IgD-negative memory B cell (primary cell): ENCODE results near the gene GARIN1A. TPM values are rescaled to one million over a fixed set of nuclear protein-coding genes. Genes with fewer than 3 reads are reported as not detected.

Source experiments
- H3K27ac Mint-ChIP-seq, 3 donors: one replicate each; pipeline ENCODE4 v1.8.0; 2020 to 2022; ENCODE audit warnings: mild to moderate bottlenecking in 3 of 3, mixed read lengths in 3 of 3, moderate library complexity in 1 of 3
- H3K27me3 Mint-ChIP-seq: one replicate; pipeline ENCODE4 v1.8.0; 2021; ENCODE audit warnings: mixed read lengths
- H3K36me3 Mint-ChIP-seq: one replicate; pipeline ENCODE4 v1.8.0; 2020; ENCODE audit warnings: mild to moderate bottlenecking, mixed read lengths
- H3K4me1 Mint-ChIP-seq, 3 donors: one replicate each; pipeline ENCODE4 v1.8.0; 2020 to 2022; ENCODE audit warnings: mixed read lengths in 3 of 3, mild to moderate bottlenecking in 1 of 3
- H3K4me3 Mint-ChIP-seq, 4 donors: one replicate each; pipeline ENCODE4 v1.8.0; 2020 to 2022; ENCODE audit warnings: mild to moderate bottlenecking in 4 of 4, mixed read lengths in 4 of 4, moderate library complexity in 3 of 4
- H3K9me3 Mint-ChIP-seq, 3 donors: one replicate each; pipeline ENCODE4 v1.8.0; 2020 to 2021; ENCODE audit warnings: mixed read lengths in 3 of 3, mild to moderate bottlenecking in 1 of 3
- polyA plus RNA-seq: library from polyadenylated mRNA; unstranded; fragments of 300-500 nt; fragmentation: Illumina TruSeq; gene quantifications from one replicate; pipeline ENCODE4 v1.2.3, GENCODE V29; 2021

The GARIN1A gene
- polyA plus RNA-seq, 1 donor from 2014 or later: 0.10 TPM

DNA sequence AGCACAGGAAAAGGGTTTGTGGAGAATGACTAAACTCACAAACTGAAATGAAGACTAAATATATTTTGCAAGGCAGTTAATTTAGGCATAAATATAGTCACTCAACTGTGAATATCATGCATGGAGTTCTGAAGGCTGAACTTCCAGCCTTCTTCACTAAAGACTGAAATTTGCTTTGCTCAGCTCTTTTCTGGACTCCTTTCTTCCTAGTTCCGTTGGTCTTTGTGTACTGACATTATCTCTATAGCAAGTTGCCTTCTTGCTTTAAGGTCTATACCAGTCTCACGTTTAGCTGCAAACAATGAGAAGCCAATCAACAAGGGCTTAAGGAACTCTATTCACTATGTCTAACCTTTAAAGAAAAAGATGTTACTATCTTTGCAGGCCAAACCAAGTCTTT, 22.6 kb downstream of the GARIN1A start:
- peaks cover 7 to 12% (median 10%) of the 10 kb centered on the region in 3 donors for H3K4me1 Mint-ChIP-seq
- H3K27me3 Mint-ChIP-seq: peaks cover 20% of the 10 kb centered on the region
- peak overlapping the region in 1 of 4 donors; percentile 54 for H3K4me3 Mint-ChIP-seq

DNA sequence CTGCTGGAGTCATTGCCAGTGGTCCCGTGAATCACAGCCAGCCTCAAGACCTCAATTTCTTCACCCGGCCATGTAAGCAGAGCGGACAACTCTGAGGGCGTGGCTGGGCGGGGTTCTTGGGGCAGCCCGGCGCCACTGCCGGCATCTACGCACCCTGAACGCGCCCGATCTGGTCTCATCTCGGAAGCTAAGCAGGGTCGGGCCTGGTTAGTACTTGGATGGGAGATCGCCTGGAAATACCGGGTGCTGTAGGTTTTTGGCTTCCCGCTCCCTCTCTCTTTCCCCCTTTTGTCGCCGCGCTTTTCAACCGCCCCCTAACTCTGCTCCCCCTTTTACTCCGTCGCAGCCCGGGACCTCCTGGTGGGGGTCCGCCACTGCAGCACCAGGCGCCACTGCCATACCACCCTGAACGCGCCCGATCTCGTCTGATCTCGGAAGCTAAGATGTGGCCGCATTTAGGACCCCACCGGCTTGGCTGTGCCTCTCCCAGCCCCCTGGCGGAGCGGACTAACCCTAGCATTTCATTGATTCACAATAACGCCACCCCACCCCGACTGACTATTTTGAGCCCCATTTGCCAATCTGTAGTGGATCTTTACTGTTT, 25.3 kb downstream of the GARIN1A start:
- Mint-ChIP-seq H3K4me3 (peak overlapping the region; percentile 80 to 95 (median 88)), H3K36me3 (no peaks in the 10 kb centered on the region), H3K9me3 (no peaks in the 10 kb centered on the region), H3K27me3 (peaks cover 28% of the 10 kb centered on the region), H3K4me1 (peaks cover 7 to 12% (median 10%) of the 10 kb centered on the region in 3 donors), H3K27ac (no peak overlapping the region)

More for the DNA sequence above, 22.6 kb downstream of the GARIN1A start:
- no peaks in the 10 kb centered on the region for H3K9me3 Mint-ChIP-seq
- no peak overlapping the region for H3K27ac Mint-ChIP-seq
- no peaks in the 10 kb centered on the region for H3K36me3 Mint-ChIP-seq

DNA sequence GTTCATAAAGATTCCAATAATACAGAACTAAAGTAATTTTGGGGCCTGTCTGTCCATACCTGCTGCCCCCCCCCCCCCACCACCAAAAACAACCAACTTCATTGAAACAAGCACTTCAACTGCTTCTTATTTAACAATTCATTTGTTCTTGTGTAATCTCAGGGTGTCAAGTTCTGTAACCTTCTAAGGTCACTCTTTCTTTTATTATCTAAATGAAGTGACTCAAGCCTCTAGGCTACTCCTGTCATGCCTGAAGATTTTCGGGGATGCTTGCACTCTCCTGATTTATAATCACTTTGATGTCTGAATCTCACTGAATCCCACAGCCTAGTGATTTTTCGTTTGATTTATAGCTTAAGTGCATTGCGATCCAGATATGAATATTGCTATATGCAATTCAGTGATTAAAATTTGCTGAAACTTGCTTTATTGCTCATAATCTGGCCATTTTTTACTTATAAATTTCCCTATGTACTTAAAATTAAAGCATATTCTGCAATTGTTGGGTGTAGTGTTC, 27.2 kb downstream of the GARIN1A start:
- H3K36me3 Mint-ChIP-seq: no peaks in the 10 kb centered on the region
- no peaks in the 10 kb centered on the region for H3K9me3 Mint-ChIP-seq
- no peak overlapping the region for H3K4me3 Mint-ChIP-seq
- peaks cover 28% of the 10 kb centered on the region for H3K27me3 Mint-ChIP-seq
- no peak overlapping the region for H3K27ac Mint-ChIP-seq
- peaks cover 7 to 15% (median 10%) of the 10 kb centered on the region in 3 donors for H3K4me1 Mint-ChIP-seq

DNA sequence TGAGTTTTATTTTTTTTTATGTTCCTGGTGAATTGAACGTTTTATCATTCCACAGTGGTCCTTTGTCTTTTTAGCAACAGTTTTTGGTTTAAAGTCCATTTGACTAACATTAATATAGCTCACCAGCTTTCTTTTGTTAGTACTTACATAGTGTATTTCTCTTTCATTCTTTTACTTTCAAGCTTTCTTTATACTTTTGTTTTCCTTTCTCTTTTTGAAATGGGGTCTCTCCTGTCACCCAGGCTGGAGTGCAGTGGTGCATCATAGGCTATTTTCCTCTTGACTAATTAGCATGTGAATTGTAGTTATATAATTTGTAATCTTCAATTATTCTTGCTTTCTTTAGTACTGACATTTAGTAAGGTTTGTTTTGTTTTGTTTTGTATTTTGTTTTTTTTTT, 27.8 kb downstream of the GARIN1A start:
- H3K4me3 Mint-ChIP-seq: no peak overlapping the region
- no peaks in the 10 kb centered on the region for H3K36me3 Mint-ChIP-seq
- H3K9me3 Mint-ChIP-seq: no peaks in the 10 kb centered on the region
- H3K27me3 Mint-ChIP-seq: peaks cover 29% of the 10 kb centered on the region
- no peak overlapping the region for H3K27ac Mint-ChIP-seq
- H3K4me1 Mint-ChIP-seq: peaks cover 7 to 15% (median 10%) of the 10 kb centered on the region in 3 donors

- Mint-ChIP-seq H3K9me3 (no peaks in the 10 kb centered on the region), H3K4me3 (no peak overlapping the region), H3K27me3 (peaks cover 30% of the 10 kb centered on the region), H3K27ac (no peak overlapping the region), H3K4me1 (peaks cover 7 to 15% (median 10%) of the 10 kb centered on the region in 3 donors), H3K36me3 (no peaks in the 10 kb centered on the region)
Observed at GRCh38 chr7:128701062-128701785, 29.1 kb downstream of the GARIN1A start.

DNA sequence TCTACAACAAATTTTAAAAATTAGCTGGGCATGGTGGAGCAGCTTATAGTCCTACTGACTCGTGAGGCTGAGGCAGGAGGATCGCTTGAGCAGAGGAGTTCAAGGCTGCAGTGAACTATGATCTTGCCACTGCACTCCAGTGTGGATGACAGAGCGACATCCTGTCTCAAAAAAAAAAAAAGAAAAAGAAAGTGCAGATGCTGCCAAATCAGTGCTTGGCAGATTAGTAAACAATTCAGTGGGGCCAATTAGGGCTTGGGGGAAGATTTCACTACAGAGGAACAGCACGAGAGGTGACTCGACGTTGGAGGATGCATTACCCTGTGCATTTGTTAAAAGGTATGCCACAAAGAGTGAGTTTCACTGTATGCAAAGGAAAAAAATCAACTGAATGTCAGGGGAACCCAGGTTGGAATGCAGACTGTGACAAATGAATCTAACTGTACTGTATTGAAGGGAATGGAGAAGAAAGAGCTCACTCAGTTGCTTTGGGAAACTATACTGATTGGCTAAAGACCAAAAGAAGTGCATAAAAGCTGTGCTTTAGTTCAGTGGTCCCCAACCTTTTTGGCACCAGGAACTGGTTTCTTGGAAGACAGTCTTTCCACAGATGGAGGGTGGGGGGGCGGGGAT, 31.6 kb downstream of the GARIN1A start:
- Mint-ChIP-seq H3K27me3 (peaks cover 15% of the 10 kb centered on the region), H3K4me3 (no peak overlapping the region), H3K36me3 (no peaks in the 10 kb centered on the region), H3K9me3 (no peaks in the 10 kb centered on the region), H3K27ac (no peak overlapping the region), H3K4me1 (peaks cover 0 to 3% (median 0%) of the 10 kb centered on the region in 3 donors)

DNA sequence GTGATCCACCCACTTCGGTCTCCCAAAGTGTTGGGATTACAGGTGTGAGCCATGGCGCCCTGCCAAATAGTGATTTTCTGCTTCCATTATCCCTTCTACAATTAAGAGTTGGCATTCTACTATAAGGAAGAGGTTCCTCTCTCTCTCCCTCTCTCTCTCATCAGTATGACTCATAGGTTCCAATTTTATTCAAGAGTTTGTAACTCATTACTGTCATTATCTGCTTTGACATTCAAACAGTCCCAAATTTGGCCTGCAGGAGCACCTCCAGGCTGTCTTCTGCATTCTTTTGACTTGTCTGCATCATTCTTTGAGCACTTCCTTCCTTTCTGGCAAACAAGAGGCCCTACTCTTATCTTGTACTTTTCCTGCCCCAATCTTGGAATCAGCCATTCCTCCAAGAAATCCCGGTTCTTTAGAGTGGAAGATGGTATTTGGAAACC, 33.8 kb downstream of the GARIN1A start:
- H3K27me3 Mint-ChIP-seq: peaks cover 8% of the 10 kb centered on the region

GRCh38 chr7:128707752-128708151, 35.7 kb downstream of the GARIN1A start:
- no peaks in the 10 kb centered on the region for H3K36me3 Mint-ChIP-seq
- H3K9me3 Mint-ChIP-seq: no peaks in the 10 kb centered on the region
- peaks cover 5% of the 10 kb centered on the region for H3K27me3 Mint-ChIP-seq
- H3K27ac Mint-ChIP-seq: no peak overlapping the region
- H3K4me3 Mint-ChIP-seq: no peak overlapping the region
- H3K4me1 Mint-ChIP-seq: peaks cover 0 to 3% (median 0%) of the 10 kb centered on the region in 3 donors

More for the DNA sequence above, 33.8 kb downstream of the GARIN1A start:
- Mint-ChIP-seq H3K4me3 (no peak overlapping the region), H3K4me1 (peaks cover 0 to 3% (median 0%) of the 10 kb centered on the region in 3 donors), H3K9me3 (no peaks in the 10 kb centered on the region), H3K27ac (no peak overlapping the region), H3K36me3 (no peaks in the 10 kb centered on the region)

- Mint-ChIP-seq H3K4me1 (peaks cover 0 to 1% (median 0%) of the 10 kb centered on the region in 3 donors), H3K27me3 (peaks cover 5% of the 10 kb centered on the region), H3K9me3 (peaks cover 0 to 1% (median 0%) of the 10 kb centered on the region in 3 donors), H3K27ac (peak overlapping the region in 1 of 3 donors; percentile 16), H3K4me3 (no peak overlapping the region), H3K36me3 (no peaks in the 10 kb centered on the region)
Observed at GRCh38 chr7:128708235-128708634, 36.1 kb downstream of the GARIN1A start.

GRCh38 chr7:128708824-128709223, 36.7 kb downstream of the GARIN1A start:
- Mint-ChIP-seq H3K36me3 (no peaks in the 10 kb centered on the region), H3K9me3 (peaks cover 0 to 4% (median 0%) of the 10 kb centered on the region in 3 donors), H3K4me3 (no peak overlapping the region), H3K4me1 (no peaks in the 10 kb centered on the region), H3K27ac (peak overlapping the region in 1 of 3 donors; percentile 16), H3K27me3 (peaks cover 5% of the 10 kb centered on the region)

DNA sequence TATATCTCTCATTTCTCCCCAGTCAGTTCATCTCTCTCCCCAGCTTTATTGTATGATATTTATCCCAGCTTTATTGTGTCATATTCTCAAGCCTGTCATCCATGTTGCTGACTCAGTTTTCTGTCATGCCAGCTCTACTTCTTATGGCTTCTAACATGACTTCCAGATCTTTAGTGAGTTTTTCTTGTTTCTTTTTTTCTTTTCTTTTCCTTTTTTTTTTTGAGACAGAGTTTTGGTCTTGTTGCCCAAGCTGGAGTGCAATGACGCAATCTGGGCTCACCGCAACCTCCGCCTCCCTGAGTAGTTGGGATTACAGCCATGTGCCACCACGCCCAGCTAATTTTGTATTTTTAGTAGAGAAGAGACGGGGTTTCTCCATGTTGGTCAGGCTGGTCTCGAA, 38.4 kb downstream of the GARIN1A start:
- Mint-ChIP-seq H3K27me3 (no peaks in the 10 kb centered on the region), H3K4me3 (no peak overlapping the region), H3K4me1 (no peaks in the 10 kb centered on the region), H3K9me3 (peaks cover 0 to 4% (median 0%) of the 10 kb centered on the region in 3 donors), H3K27ac (no peak overlapping the region), H3K36me3 (no peaks in the 10 kb centered on the region)

DNA sequence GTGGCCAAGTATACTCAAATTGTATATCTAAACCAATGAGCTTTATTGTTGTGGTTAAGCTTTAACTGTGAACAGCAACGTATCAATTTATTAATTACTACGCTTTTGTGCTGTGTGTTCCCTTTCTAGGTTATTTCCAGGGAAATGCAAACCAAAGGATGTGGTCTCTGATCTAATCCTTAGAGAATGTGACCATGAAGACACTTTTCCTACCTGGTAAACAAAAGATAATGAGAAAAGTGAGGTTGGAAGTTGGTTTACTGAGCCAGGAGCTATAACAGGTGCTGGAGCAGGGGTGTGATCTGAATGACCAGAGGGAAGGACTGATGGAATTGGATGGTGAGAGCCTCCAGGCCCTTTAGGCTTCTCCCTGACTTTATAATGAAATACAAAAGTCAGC, 41.7 kb downstream of the GARIN1A start:
- H3K27me3 Mint-ChIP-seq: no peaks in the 10 kb centered on the region
- H3K4me1 Mint-ChIP-seq: no peaks in the 10 kb centered on the region
- peaks cover 0 to 4% (median 0%) of the 10 kb centered on the region in 3 donors for H3K9me3 Mint-ChIP-seq
- H3K4me3 Mint-ChIP-seq: no peak overlapping the region
- H3K36me3 Mint-ChIP-seq: no peaks in the 10 kb centered on the region
- H3K27ac Mint-ChIP-seq: no peak overlapping the region

DNA sequence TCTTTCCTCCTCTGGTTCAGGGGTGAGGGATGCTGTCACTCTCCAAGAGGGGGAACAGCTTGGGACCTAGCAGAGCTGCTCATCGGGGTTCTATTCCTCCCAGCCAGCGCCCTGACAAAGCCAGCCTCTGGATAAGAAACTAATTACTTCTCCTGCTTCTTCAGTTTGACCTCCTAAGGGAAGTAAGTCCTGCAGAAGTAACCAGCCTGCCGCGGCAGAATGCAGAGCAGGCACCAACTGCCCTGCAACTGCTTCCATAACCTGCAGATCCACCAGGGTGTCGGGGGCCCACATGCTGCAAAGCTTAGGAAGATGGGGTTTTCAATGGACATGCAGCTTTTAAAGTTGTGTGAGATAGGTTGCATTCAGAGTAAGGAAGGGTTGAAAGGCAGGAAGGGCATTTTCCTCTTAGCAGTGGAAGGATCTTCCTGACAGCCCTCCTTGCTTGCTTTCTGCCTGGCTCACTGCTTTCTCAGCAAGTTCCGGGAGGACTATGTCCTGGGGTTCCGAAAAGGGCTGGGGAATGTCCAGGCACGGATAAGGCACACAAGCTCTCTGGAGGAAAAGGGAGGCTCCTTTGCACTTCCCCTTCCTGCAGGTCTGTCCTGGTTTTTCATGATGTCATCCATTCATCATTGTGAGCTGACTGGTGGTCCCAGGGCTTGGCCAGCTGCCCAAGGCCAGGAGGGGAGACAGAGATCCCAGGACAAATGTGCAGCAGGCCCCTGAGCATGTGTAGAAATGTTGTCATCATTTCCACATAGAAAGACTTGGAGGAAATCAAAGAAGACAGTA, 42.8 kb downstream of the GARIN1A start:
- Mint-ChIP-seq H3K4me1 (no peaks in the 10 kb centered on the region), H3K9me3 (peaks cover 0 to 4% (median 0%) of the 10 kb centered on the region in 3 donors), H3K4me3 (no peak overlapping the region), H3K36me3 (no peaks in the 10 kb centered on the region), H3K27ac (no peak overlapping the region), H3K27me3 (no peaks in the 10 kb centered on the region)

GRCh38 chr7:128718967-128719642, 47.0 kb downstream of the GARIN1A start:
- Mint-ChIP-seq H3K4me3 (no peak overlapping the region), H3K27me3 (no peaks in the 10 kb centered on the region), H3K4me1 (no peaks in the 10 kb centered on the region), H3K36me3 (no peaks in the 10 kb centered on the region), H3K27ac (no peak overlapping the region), H3K9me3 (no peaks in the 10 kb centered on the region)
